ENCODE data around the gene N4BP3. TPM values are rescaled to one million over a fixed set of nuclear protein-coding genes. Genes with fewer than 3 reads are reported as not detected.
A peak's percentile ranks its signal among the peaks of the same experiment; 100 is the strongest.

The N4BP3 gene
- total and polyA plus RNA-seq, 2 experiments from 2014 or later = 9.8 to 58.2 TPM

DNA sequence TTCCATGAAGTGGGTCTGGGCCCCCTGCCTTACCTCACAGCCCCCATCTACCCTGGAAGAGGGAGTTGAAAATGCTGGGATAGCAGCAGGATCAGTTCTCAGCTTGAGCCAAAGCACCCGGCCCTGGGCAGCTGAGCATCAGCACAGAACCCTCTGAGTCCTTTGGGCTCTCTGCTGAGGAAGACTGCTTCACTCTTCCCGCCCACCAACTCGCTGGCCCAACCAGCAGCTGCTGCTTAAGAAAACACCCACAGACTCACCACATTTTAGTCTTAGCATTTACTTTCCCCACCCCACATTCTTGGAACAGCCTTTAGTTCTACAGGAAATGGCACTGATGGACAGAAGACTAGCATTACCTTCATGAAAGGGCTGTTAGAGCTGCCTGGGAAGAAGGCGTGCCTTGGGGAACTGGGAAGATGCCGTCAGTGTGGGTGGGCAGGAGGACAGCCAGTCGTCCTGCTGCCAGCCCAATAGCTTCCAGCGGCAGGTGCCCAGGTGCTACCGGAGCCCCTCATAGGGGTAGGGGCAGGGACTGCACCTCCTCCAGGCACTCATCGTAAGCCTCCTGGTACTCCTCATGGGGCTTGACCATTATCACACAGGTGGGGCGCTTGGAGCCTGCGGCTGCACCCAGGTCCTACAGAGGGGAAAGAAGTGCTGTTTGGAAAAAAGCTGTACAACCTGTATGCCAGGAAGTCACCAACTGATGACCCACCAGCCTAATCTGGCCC, 36.0 kb downstream of the N4BP3 start:
- peaks cover 5% of the 10 kb centered on the region; the same call in 1 of the 2 replicates for H3K4me1 ChIP-seq (ENCODE audit: insufficient read depth)
- H3K27me3 ChIP-seq (ENCODE audit: insufficient read depth) = no peaks in the 10 kb centered on the region
- peaks cover 13% of the 10 kb centered on the region for H3K79me2 ChIP-seq (replicated peaks; ENCODE audit: insufficient read depth)
- no peaks in the 10 kb centered on the region for H3K9me2 ChIP-seq (ENCODE audit: insufficient read depth)
- Mint-ChIP-seq H3K9me3 (no peaks in the 10 kb centered on the region; the same call in 2 of the 3 replicates), H3K4me3 (no peak overlapping the region), H3K27ac (no peak overlapping the region; the same call in 1 of the 2 replicates), H3K36me3 (ENCODE audit: low read depth) (peaks cover 84% of the 10 kb centered on the region), H3K4me1 (peaks cover 27% of the 10 kb centered on the region), H3K27me3 (ENCODE audit: insufficient read depth, low read depth, poor library complexity) (peaks cover 23% of the 10 kb centered on the region)
- H4K20me1 ChIP-seq (replicated peaks; ENCODE audit: insufficient read depth) = peaks cover 26% of the 10 kb centered on the region
- H3K36me3 ChIP-seq (ENCODE audit: insufficient read depth) = peaks cover 47% of the 10 kb centered on the region
- H3K27ac ChIP-seq (ENCODE audit: low read depth) = peak overlapping the region; percentile 80; the same call in 1 of the 2 replicates
- H2AFZ ChIP-seq = no peak overlapping the region
- peak; percentile 59 for DNase-seq (ENCODE audit: low spot score)
- peak; percentile 8 for ATAC-seq
- TF ChIP-seq POLR2AphosphoS5 (IDR thresholded peaks at IDR 0.05; ENCODE audit: low read depth) (peak; percentile 56), CTCF (conservative IDR thresholded peaks at IDR 0.05; ENCODE audit: low read depth in 2 of 2) (peak; percentile 14 to 34; a peak in 1 of 4 replicates), JUNB (IDR thresholded peaks at IDR 0.05; ENCODE audit: unreplicated experiment) (no peak)
- H3F3A ChIP-seq (replicated peaks; ENCODE audit: low read depth) = peaks cover 69% of the 10 kb centered on the region
- H3K4me2 ChIP-seq = no peak overlapping the region
- H3K4me3 ChIP-seq = no peak overlapping the region

- no peak for DNase-seq (ENCODE audit: low spot score)
- H3K9me3 Mint-ChIP-seq = no peaks in the 10 kb centered on the region; the same call in 2 of the 3 replicates
- Histone ChIP-seq H3K4me1 (ENCODE audit: insufficient read depth) (peaks cover 5% of the 10 kb centered on the region; the same call in 1 of the 2 replicates), H3K4me2 (no peak overlapping the region), H3K36me3 (ENCODE audit: insufficient read depth) (peaks cover 36% of the 10 kb centered on the region), H3F3A (replicated peaks; ENCODE audit: low read depth) (peaks cover 65% of the 10 kb centered on the region), H2AFZ (no peak overlapping the region), H3K4me3 (no peak overlapping the region), H4K20me1 (replicated peaks; ENCODE audit: insufficient read depth) (peaks cover 22% of the 10 kb centered on the region), H3K79me2 (replicated peaks; ENCODE audit: insufficient read depth) (peaks cover 13% of the 10 kb centered on the region), H3K27me3 (ENCODE audit: insufficient read depth) (no peaks in the 10 kb centered on the region), H3K27ac (ENCODE audit: low read depth) (peak overlapping the region; percentile 39; the same call in 1 of the 2 replicates), H3K9me2 (ENCODE audit: insufficient read depth) (no peaks in the 10 kb centered on the region)
- H3K27ac Mint-ChIP-seq = no peak overlapping the region; the same call in 1 of the 2 replicates
- peak overlapping the region; percentile 97; the same call in 2 of the 3 replicates for H3K4me3 Mint-ChIP-seq
- H3K36me3 Mint-ChIP-seq (ENCODE audit: low read depth) = peaks cover 70% of the 10 kb centered on the region
- peaks cover 25% of the 10 kb centered on the region for H3K27me3 Mint-ChIP-seq (ENCODE audit: insufficient read depth, low read depth, poor library complexity)
- TF ChIP-seq ZNF331 (CRISPR knock-in tag; IDR thresholded peaks at IDR 0.05; ENCODE audit: low read depth) (no peak), CTCF (conservative IDR thresholded peaks at IDR 0.05; ENCODE audit: low read depth in 2 of 2) (peak in 1 of 2 experiments; percentile 25; a peak in 1 of 4 replicates)
- ATAC-seq = no peak
- peaks cover 27% of the 10 kb centered on the region for H3K4me1 Mint-ChIP-seq
Measured at GRCh38 chr5:178150977-178151734, 37.8 kb downstream of the N4BP3 start.
